Tibial artery (tissue), 4 donors: ENCODE results near the gene N4BP3.
A peak's percentile ranks its signal among the peaks of the same experiment; 100 is the strongest.

Experiments
- DNase-seq, 2 donors: peaks; one replicate each; pipeline ENCODE4 v3.0.0-alpha.2; 2019
- H3K27ac ChIP-seq, 2 donors: fragments of 200-600 bp; sonication (generic) in 1 of 2; 1 replicate in 1 of 2; 2 replicates in 1 of 2; pipeline ENCODE4 v1.5.1; 2018 to 2019; ENCODE audit warnings: mild to moderate bottlenecking in 1 of 2
- H3K27me3 ChIP-seq, 2 donors: fragments of 200-600 bp; sonication (generic) in 1 of 2; one replicate each; pipeline versions ENCODE4 v1.5.1 to v1.6.0; 2016 to 2019
- H3K36me3 ChIP-seq, 3 donors: fragments of 200-600 bp; sonication (generic) in 2 of 3; one replicate each; pipeline ENCODE4 v1.5.1; 2016 to 2019; ENCODE audit warnings: mild to moderate bottlenecking in 2 of 3
- H3K4me1 ChIP-seq, 4 donors: fragments of 200-600 bp; sonication (generic) in 2 of 4; 1 replicate in 3 of 4; 2 replicates in 1 of 4; pipeline ENCODE4 v1.5.1; 2016 to 2019
- H3K4me3 ChIP-seq, 2 donors: fragments of 200-600 bp; sonication (generic) in 1 of 2; 1 replicate in 1 of 2; 2 replicates in 1 of 2; pipeline ENCODE4 v1.5.1; 2018 to 2019; ENCODE audit warnings: mild to moderate bottlenecking in 2 of 2
- H3K9me3 ChIP-seq, 3 donors: fragments of 200-600 bp; sonication (generic) in 1 of 3; one replicate each; pipeline ENCODE4 v1.5.1; 2016 to 2019
- intact Hi-C: fragments of 100-400 bp; cut with DNase I; formaldehyde crosslinking; loops from one replicate; pipeline ENCODE4 v1.15.0; 2023; ENCODE audit warnings: low total_unique reads
- TF ChIP-seq, protein P1 (sequence below), 2 experiments: fragments of 200-600 bp in 1 of 2; fragments of 450-650 bp in 1 of 2; IDR thresholded peaks; one replicate each; pipeline ENCODE4 v1.5.1; 2017 to 2019; ENCODE audit warnings: antibody characterized with exemption in 2 of 2, mild to moderate bottlenecking in 1 of 2, moderate library complexity in 1 of 2

N4BP3 gene

DNA sequence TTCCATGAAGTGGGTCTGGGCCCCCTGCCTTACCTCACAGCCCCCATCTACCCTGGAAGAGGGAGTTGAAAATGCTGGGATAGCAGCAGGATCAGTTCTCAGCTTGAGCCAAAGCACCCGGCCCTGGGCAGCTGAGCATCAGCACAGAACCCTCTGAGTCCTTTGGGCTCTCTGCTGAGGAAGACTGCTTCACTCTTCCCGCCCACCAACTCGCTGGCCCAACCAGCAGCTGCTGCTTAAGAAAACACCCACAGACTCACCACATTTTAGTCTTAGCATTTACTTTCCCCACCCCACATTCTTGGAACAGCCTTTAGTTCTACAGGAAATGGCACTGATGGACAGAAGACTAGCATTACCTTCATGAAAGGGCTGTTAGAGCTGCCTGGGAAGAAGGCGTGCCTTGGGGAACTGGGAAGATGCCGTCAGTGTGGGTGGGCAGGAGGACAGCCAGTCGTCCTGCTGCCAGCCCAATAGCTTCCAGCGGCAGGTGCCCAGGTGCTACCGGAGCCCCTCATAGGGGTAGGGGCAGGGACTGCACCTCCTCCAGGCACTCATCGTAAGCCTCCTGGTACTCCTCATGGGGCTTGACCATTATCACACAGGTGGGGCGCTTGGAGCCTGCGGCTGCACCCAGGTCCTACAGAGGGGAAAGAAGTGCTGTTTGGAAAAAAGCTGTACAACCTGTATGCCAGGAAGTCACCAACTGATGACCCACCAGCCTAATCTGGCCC is 36.0 kb downstream of the N4BP3 start:
- TF ChIP-seq, protein P1, sequence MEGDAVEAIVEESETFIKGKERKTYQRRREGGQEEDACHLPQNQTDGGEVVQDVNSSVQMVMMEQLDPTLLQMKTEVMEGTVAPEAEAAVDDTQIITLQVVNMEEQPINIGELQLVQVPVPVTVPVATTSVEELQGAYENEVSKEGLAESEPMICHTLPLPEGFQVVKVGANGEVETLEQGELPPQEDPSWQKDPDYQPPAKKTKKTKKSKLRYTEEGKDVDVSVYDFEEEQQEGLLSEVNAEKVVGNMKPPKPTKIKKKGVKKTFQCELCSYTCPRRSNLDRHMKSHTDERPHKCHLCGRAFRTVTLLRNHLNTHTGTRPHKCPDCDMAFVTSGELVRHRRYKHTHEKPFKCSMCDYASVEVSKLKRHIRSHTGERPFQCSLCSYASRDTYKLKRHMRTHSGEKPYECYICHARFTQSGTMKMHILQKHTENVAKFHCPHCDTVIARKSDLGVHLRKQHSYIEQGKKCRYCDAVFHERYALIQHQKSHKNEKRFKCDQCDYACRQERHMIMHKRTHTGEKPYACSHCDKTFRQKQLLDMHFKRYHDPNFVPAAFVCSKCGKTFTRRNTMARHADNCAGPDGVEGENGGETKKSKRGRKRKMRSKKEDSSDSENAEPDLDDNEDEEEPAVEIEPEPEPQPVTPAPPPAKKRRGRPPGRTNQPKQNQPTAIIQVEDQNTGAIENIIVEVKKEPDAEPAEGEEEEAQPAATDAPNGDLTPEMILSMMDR (IDR thresholded peaks at IDR 0.05) = no peak
- H3K36me3 ChIP-seq = peaks cover 38 to 72% (median 61%) of the 10 kb centered on the region in 3 donors
- no peak overlapping the region for H3K4me3 ChIP-seq
- no peak overlapping the region for H3K27ac ChIP-seq
- H3K9me3 ChIP-seq = no peaks in the 10 kb centered on the region
- no peaks in the 10 kb centered on the region for H3K27me3 ChIP-seq
- peaks cover 0 to 22% (median 16%) of the 10 kb centered on the region in 4 donors for H3K4me1 ChIP-seq
- DNase-seq = no peak
- intact Hi-C loops = no loop called here

DNA sequence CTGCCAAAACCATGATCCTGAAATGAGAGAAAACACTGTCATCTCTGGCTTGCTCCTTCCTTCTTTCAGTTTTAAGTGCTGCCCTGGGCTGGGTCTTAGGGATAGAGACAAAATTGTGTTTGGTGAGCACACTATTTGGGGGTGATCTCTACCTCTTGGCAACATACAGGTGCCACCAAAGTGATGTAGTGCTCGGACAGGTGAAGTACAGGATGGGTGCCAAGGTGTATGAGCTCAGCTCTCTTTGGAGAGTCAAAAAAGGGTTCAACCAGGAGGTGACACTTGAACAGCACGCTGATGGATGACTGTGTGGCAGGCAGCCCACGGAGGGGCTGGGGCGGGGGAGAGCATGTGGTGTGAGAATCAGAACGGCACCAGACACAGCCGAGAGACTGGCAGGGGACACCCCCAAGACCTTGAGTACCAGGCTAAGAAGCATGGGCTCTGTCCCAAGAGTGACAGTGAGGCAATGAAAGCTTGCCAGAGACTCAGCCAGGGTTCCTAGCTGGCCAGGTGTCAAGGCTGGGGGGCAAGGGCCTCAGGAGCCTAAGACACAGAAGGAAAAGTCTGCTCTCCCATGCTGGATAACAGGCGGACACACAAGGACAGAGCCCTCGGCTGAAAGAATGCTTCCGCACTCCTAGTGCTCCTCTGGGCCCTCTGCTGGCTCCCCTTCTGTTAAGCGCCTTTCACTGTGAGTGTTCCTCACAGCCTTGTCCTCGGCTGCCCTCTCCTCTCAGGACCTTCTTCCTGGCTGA is 37.8 kb downstream of the N4BP3 start:
- no peak for DNase-seq
- Histone ChIP-seq H3K4me3 (no peak overlapping the region), H3K27me3 (no peaks in the 10 kb centered on the region), H3K9me3 (no peaks in the 10 kb centered on the region), H3K36me3 (peaks cover 27 to 54% (median 43%) of the 10 kb centered on the region in 3 donors), H3K4me1 (peaks cover 0 to 25% (median 17%) of the 10 kb centered on the region in 4 donors), H3K27ac (no peak overlapping the region)
- TF ChIP-seq, protein P1 (IDR thresholded peaks at IDR 0.05) = no peak
- intact Hi-C loops = loop anchor here (5.0 to 10.0 kb wide), 2 partner anchors 556 to 871 kb away; partner anchors contain the start of genes TMED9 and ZNF879

DNA sequence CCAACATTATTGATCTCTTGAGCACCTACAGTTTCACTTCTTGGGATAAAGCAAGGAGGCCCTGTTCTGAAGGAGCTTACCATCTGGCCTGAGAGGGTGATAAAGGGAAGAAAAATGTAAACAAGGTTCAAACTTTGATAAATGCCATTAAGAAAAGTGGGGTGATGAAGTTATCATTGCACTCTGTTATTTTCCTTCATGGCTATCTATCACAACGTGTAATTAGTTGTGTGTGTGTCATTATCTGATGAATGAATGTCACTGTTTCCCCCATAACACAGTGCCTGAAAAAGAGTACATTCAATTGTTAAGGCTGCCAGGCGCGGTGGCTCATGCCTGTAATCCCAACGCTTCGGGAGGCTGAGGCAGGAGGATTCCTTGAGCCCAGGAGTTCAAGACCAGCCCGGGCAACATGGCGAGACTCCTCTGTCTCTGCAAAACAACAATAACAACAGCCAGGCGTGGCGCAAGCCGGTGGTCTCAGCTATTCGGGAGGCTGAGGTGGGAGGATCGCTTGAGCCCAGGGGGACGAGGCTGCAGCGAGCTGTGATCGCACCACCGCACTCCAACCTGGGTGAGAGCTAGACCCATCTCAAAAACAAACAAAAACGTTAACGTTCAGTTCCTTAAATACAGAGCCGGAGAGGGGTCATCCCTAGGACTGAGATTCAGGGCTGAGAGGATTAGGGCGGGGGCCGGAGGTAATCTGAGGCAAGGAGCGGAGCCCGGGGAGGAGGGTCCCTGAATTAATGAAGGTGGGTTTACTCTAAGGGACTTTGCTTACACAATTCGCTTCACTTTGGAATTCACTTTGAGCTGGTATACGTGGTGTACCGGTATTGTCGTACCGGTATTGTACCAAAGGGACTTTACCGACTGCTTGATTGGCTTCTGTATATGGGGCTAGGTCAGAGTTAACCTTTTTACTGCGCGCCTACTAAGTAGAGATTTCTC is 39.4 kb downstream of the N4BP3 start:
- peak overlapping the region; percentile 76 for H3K27ac ChIP-seq
- H3K4me3 ChIP-seq = peak overlapping the region; percentile 69 to 75
- H3K27me3 ChIP-seq = no peaks in the 10 kb centered on the region
- intact Hi-C loops = loop anchor here (5.0 to 10.0 kb wide), 2 partner anchors 558 to 870 kb away; partner anchors contain the start of genes TMED9 and ZNF879
- peaks cover 0 to 25% (median 17%) of the 10 kb centered on the region in 4 donors for H3K4me1 ChIP-seq
- no peak for DNase-seq
- peaks cover 11 to 38% (median 26%) of the 10 kb centered on the region in 3 donors for H3K36me3 ChIP-seq
- TF ChIP-seq, protein P1 (IDR thresholded peaks at IDR 0.05) = no peak
- H3K9me3 ChIP-seq = no peaks in the 10 kb centered on the region

DNA sequence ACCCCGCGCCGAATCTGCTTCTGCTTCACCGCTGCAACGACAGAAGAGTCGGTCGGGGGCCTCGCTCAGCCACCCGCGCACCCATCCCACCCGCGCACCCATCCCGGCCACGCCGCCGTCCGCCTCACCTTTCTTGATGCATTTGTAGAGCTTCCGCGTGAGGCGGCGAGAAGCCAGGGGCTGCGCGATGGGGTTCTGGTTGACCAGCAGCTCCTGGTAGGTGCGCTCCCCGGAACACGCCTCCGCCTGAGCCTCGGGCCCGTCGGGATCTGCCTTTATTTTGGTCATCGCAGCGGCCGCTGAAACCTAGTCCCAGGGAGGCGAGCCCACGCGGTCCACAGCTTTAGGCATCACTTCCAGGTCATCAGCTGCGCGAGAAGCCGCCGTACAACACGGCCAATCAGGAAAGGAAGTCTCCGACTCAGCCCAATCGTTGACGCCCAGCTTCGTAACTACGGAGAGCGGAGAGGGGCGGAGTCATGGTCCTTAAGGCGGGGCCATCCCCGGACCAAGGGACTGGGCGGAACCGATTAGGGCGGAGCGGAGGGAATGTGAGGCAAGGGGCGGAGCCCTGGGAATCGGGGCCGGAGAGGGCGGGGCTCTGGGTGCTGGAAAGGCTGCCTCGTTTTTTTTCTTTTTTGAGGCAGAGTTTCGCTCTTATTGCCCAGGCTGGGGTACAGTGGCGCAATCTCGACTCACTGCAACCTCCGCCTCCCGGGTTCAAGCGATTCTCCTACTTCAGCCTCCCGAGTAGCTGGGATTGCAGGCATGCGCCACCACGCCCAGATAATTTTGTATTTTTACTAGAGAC is 40.4 kb downstream of the N4BP3 start, which contains the start of gene NHP2:
Gene NHP2, minus strand, starts transcription at position 356 of the 811 bp plus-strand sequence. Its CDS starts 68 bp downstream, at position 288.
- intact Hi-C loops = loop anchor here (2.0 to 10.0 kb wide), 3 partner anchors 51 to 869 kb away; partner anchors contain the start of genes HNRNPAB, TMED9 and ZNF879
- H3K4me1 ChIP-seq = peaks cover 0 to 25% (median 17%) of the 10 kb centered on the region in 4 donors
- peak; percentile 98 to 99 for DNase-seq
- H3K4me3 ChIP-seq = peak within 1 kb of the TSS; percentile 69 to 75
- no peaks in the 10 kb centered on the region for H3K27me3 ChIP-seq
- H3K9me3 ChIP-seq = no peaks in the 10 kb centered on the region
- TF ChIP-seq, protein P1 (IDR thresholded peaks at IDR 0.05) = no peak
- peak within 1 kb of the TSS; percentile 76 for H3K27ac ChIP-seq
- H3K36me3 ChIP-seq = peaks cover 2 to 28% (median 17%) of the 10 kb centered on the region in 3 donors
